Measurements from ENCODE around the gene HOXD12. TPM values are rescaled to one million over a fixed set of nuclear protein-coding genes. Genes with fewer than 3 reads are reported as not detected.

The HOXD12 gene
- total RNA-seq, 2 experiments from 2014 or later: not detected

- Mint-ChIP-seq H3K27ac (no peak overlapping the region), H3K4me3 (no peak overlapping the region), H3K36me3 (ENCODE audit: low read depth) (no peaks in the 10 kb centered on the region), H3K9me3 (no peaks in the 10 kb centered on the region), H3K27me3 (peaks cover 74% of the 10 kb centered on the region), H3K4me1 (ENCODE audit: low read depth) (peaks cover 8% of the 10 kb centered on the region)
- ATAC-seq (no peak), DNase-seq (no peak)
- ChIA-PET CTCF (no interaction called here), POLR2A (no interaction called here)
- intact Hi-C loops (cut with micrococcal nuclease): no loop called here
- TF ChIP-seq CTCF (IDR thresholded peaks at IDR 0.05): no peak
Observed at GRCh38 chr2:176067589-176068418, 31.8 kb upstream of the HOXD12 start.

GRCh38 chr2:176068419-176068832, 31.2 kb upstream of the HOXD12 start:
- TF ChIP-seq CTCF (IDR thresholded peaks at IDR 0.05): no peak
- intact Hi-C loops (cut with micrococcal nuclease): no loop called here
- Mint-ChIP-seq H3K9me3 (no peaks in the 10 kb centered on the region), H3K27ac (no peak overlapping the region), H3K4me1 (ENCODE audit: low read depth) (peaks cover 8% of the 10 kb centered on the region), H3K36me3 (ENCODE audit: low read depth) (no peaks in the 10 kb centered on the region), H3K27me3 (peaks cover 76% of the 10 kb centered on the region), H3K4me3 (no peak overlapping the region)
- DNase-seq: no peak
- ChIA-PET CTCF (no interaction called here), POLR2A (no interaction called here)
- ATAC-seq: no peak

- ATAC-seq: no peak
- intact Hi-C loops (cut with micrococcal nuclease): no loop called here
- no peak for TF ChIP-seq CTCF (IDR thresholded peaks at IDR 0.05)
- Mint-ChIP-seq H3K36me3 (ENCODE audit: low read depth) (no peaks in the 10 kb centered on the region), H3K4me1 (ENCODE audit: low read depth) (peaks cover 8% of the 10 kb centered on the region), H3K27me3 (peaks cover 84% of the 10 kb centered on the region), H3K9me3 (peaks cover 5% of the 10 kb centered on the region), H3K27ac (no peak overlapping the region), H3K4me3 (no peak overlapping the region)
- DNase-seq: no peak
- CTCF ChIA-PET: interaction anchor here (1.1 kb wide), 1 partner anchor 26 kb away, joined by 4 read pairs; no protein-coding TSS in a partner anchor
- POLR2A ChIA-PET: interaction anchor here (0.9 kb wide), 1 partner anchor 10 kb away, joined by 3 read pairs; no protein-coding TSS in a partner anchor
Observed at GRCh38 chr2:176071330-176072291, 28.0 kb upstream of the HOXD12 start.

- Mint-ChIP-seq H3K27me3 (peaks cover 88% of the 10 kb centered on the region), H3K27ac (no peak overlapping the region), H3K9me3 (peaks cover 5% of the 10 kb centered on the region), H3K4me3 (no peak overlapping the region), H3K4me1 (ENCODE audit: low read depth) (peaks cover 7% of the 10 kb centered on the region), H3K36me3 (ENCODE audit: low read depth) (no peaks in the 10 kb centered on the region)
- ChIA-PET CTCF (no interaction called here), POLR2A (interaction anchor here (0.7 kb wide), 1 partner anchor 1653 kb away, joined by 3 read pairs; no protein-coding TSS in a partner anchor)
- no peak for TF ChIP-seq CTCF (IDR thresholded peaks at IDR 0.05)
- ATAC-seq (no peak), DNase-seq (no peak)
- intact Hi-C loops (cut with micrococcal nuclease): no loop called here
Observed at GRCh38 chr2:176072292-176072669, 27.3 kb upstream of the HOXD12 start.
